Gastroesophageal sphincter (tissue), 3 donors: ENCODE data around the gene WDR81.

Experiments used
- EP300 ChIP-seq: sonication (generic); formaldehyde crosslinking; IDR thresholded peaks from one replicate; pipeline ENCODE4 v1.6.1; 2017; ENCODE audit warnings: antibody characterized with exemption, mild to moderate bottlenecking
- POLR2A ChIP-seq, 2 donors: fragments of 450-650 bp; IDR thresholded peaks; one replicate each; pipeline ENCODE4 v1.6.1; 2017; ENCODE audit warnings: antibody characterized with exemption in 2 of 2, mild to moderate bottlenecking in 2 of 2, moderate library complexity in 1 of 2
- POLR2AphosphoS5 ChIP-seq: sonication (generic); formaldehyde crosslinking; IDR thresholded peaks from one replicate; pipeline ENCODE4 v1.6.1; 2017; ENCODE audit warnings: antibody characterized with exemption
- TF ChIP-seq, protein P1 (sequence below), 4 experiments: fragments of 200-600 bp in 2 of 4; fragments of 450-650 bp in 2 of 4; sonication (generic) in 1 of 4; IDR thresholded peaks; one replicate each; pipeline ENCODE4 v1.5.1; 2017 to 2019; ENCODE audit warnings: antibody characterized with exemption in 4 of 4, mild to moderate bottlenecking in 2 of 4, moderate library complexity in 2 of 4

DNA sequence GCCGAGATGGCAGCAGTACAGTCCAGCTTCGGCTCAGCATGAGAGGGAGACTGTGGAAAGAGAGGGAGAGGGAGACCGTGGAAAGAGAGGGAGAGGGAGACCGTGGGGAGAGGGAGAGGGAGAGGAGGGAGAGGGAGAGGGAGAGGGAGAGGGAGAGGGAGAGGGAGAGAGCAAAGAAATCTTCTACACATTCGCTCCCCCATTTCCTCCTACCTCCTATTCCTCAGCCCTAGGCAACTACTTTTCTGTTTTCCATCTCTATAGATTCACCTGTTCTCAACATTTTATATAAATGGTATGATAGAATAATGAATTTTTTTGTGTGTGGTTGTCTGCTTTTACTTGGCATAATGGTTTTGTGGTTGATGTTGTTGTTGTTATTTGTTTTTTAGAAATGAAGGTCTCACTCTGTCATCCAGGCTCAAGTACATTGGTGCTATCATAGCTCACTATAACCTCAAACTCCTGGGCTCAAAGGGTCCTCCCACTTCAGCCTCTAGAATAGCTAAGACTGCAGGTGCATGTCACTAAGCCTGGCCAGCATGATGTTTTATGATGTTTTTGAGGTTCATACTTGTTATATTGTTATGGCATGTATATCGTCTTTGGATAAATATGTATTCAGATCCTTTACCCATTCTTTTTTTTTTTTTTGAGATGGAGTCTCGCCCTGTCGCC lies 33.8 kb upstream of the WDR81 start:
- no peak for TF ChIP-seq EP300
- no peak for TF ChIP-seq POLR2AphosphoS5
- TF ChIP-seq POLR2A (IDR thresholded peaks at IDR 0.05), result no peak
- TF ChIP-seq, protein P1, sequence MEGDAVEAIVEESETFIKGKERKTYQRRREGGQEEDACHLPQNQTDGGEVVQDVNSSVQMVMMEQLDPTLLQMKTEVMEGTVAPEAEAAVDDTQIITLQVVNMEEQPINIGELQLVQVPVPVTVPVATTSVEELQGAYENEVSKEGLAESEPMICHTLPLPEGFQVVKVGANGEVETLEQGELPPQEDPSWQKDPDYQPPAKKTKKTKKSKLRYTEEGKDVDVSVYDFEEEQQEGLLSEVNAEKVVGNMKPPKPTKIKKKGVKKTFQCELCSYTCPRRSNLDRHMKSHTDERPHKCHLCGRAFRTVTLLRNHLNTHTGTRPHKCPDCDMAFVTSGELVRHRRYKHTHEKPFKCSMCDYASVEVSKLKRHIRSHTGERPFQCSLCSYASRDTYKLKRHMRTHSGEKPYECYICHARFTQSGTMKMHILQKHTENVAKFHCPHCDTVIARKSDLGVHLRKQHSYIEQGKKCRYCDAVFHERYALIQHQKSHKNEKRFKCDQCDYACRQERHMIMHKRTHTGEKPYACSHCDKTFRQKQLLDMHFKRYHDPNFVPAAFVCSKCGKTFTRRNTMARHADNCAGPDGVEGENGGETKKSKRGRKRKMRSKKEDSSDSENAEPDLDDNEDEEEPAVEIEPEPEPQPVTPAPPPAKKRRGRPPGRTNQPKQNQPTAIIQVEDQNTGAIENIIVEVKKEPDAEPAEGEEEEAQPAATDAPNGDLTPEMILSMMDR (IDR thresholded peaks at IDR 0.05), result no peak
